H9 (cell line): Measurements from ENCODE around the gene PFDN2. TPM values are rescaled to one million over a fixed set of nuclear protein-coding genes. Genes with fewer than 3 reads are reported as not detected.

Source experiments
- DNase-seq: peaks from one replicate; pipeline ENCODE4 v3.0.0-alpha.2; 2017
- H2AFZ ChIP-seq: one replicate; pipeline ENCODE4 v1.6.1; 2013; ENCODE audit warnings: mild to moderate bottlenecking, low read length, control low read depth, moderate library complexity
- H2AK5ac ChIP-seq: 2 replicates; pipeline ENCODE4 v1.6.1; 2013; ENCODE audit warnings: low read length, control low read depth, mixed read lengths; ENCODE audit not compliant: insufficient read length
- H2BK120ac ChIP-seq: one replicate; pipeline ENCODE4 v1.6.1; 2013; ENCODE audit warnings: low read depth, mild to moderate bottlenecking, low read length, control low read depth, inconsistent platforms; ENCODE audit not compliant: poor library complexity, severe bottlenecking
- H2BK12ac ChIP-seq: 2 replicates; pipeline ENCODE4 v1.6.1; 2013; ENCODE audit warnings: low read length, control low read depth, mixed read lengths, low read depth; ENCODE audit not compliant: insufficient read length
- H2BK15ac ChIP-seq: 2 replicates; pipeline ENCODE4 v1.6.1; 2013; ENCODE audit warnings: low read depth, low read length, control low read depth
- H2BK20ac ChIP-seq: one replicate; pipeline ENCODE4 v1.6.1; 2013; ENCODE audit warnings: low read depth, mild to moderate bottlenecking, low read length, control low read depth, inconsistent platforms; ENCODE audit not compliant: poor library complexity, severe bottlenecking
- H2BK5ac ChIP-seq: 2 replicates; pipeline ENCODE4 v1.6.1; 2013; ENCODE audit warnings: low read length, control low read depth, mixed read lengths; ENCODE audit not compliant: insufficient read length
- H3K14ac ChIP-seq: 2 replicates; pipeline ENCODE4 v1.6.1; 2013; ENCODE audit warnings: low read length, control low read depth; ENCODE audit not compliant: insufficient read depth
- H3K18ac ChIP-seq: 2 replicates; pipeline ENCODE4 v1.6.1; 2013; ENCODE audit warnings: low read depth, mild to moderate bottlenecking, mixed read lengths, low read length, control low read depth; ENCODE audit not compliant: insufficient read length
- H3K23ac ChIP-seq: 2 replicates; pipeline ENCODE4 v1.6.1; 2013; ENCODE audit warnings: low read length, control low read depth, mixed read lengths, low read depth; ENCODE audit not compliant: insufficient read length
- H3K23me2 ChIP-seq: 2 replicates; pipeline ENCODE4 v1.6.1; 2013; ENCODE audit warnings: low read depth, mild to moderate bottlenecking, mixed read lengths, low read length, control low read depth; ENCODE audit not compliant: insufficient read length, poor library complexity, severe bottlenecking
- H3K27ac ChIP-seq: 2 replicates; pipeline ENCODE4 v1.5.1; 2013; ENCODE audit warnings: low read length, control low read depth, mixed read lengths, low read depth; ENCODE audit not compliant: insufficient read length
- H3K27me3 ChIP-seq: 2 replicates; pipeline ENCODE4 v1.6.1; 2013; ENCODE audit warnings: low read length, control low read depth, inconsistent platforms; ENCODE audit not compliant: insufficient read depth
- H3K4ac ChIP-seq: 2 replicates; pipeline ENCODE4 v1.6.1; 2013; ENCODE audit warnings: low read depth, mild to moderate bottlenecking, control low read depth, inconsistent platforms, low read length, moderate library complexity
- H3K4me1 ChIP-seq: 2 replicates; pipeline ENCODE4 v1.6.1; 2013; ENCODE audit warnings: low read length, control low read depth, inconsistent platforms; ENCODE audit not compliant: insufficient read depth
- H3K4me2 ChIP-seq: 2 replicates; pipeline ENCODE4 v1.6.1; 2013; ENCODE audit warnings: low read length, control low read depth, mixed read lengths; ENCODE audit not compliant: insufficient read length, insufficient read depth
- H3K56ac ChIP-seq: 2 replicates; pipeline ENCODE4 v1.6.1; 2013; ENCODE audit warnings: low read depth, mild to moderate bottlenecking, mixed read lengths, low read length, control low read depth; ENCODE audit not compliant: insufficient read length
- H3K79me1 ChIP-seq: 2 replicates; pipeline ENCODE4 v1.6.1; 2013; ENCODE audit warnings: low read depth, mild to moderate bottlenecking, moderate library complexity, low read length, control low read depth, inconsistent platforms; ENCODE audit not compliant: insufficient read depth, poor library complexity, severe bottlenecking
- H3K79me2 ChIP-seq: 2 replicates; pipeline ENCODE4 v1.6.1; 2013; ENCODE audit warnings: low read length, control low read depth, inconsistent platforms; ENCODE audit not compliant: insufficient read depth
- H3K9ac ChIP-seq: 2 replicates; pipeline ENCODE4 v1.6.1; 2013; ENCODE audit warnings: low read length, control low read depth, mixed read lengths; ENCODE audit not compliant: insufficient read length; ENCODE audit errors: extremely low read depth
- H3K9me3 ChIP-seq: one replicate; pipeline ENCODE4 v1.6.1; 2013; ENCODE audit warnings: low read depth, low read length, inconsistent platforms; ENCODE audit not compliant: control insufficient read depth
- H3T11ph ChIP-seq: one replicate; pipeline ENCODE4 v1.6.1; 2013; ENCODE audit warnings: mild to moderate bottlenecking, low read length, control low read depth, inconsistent platforms
- H4K20me1 ChIP-seq: one replicate; pipeline ENCODE4 v1.6.1; 2013; ENCODE audit not compliant: control insufficient read depth, insufficient read length, insufficient read depth
- H4K5ac ChIP-seq: 2 replicates; pipeline ENCODE4 v1.6.1; 2013; ENCODE audit warnings: low read depth, mild to moderate bottlenecking, mixed read lengths, low read length, control low read depth; ENCODE audit not compliant: insufficient read length
- H4K8ac ChIP-seq: replicated peaks from 2 replicates; pipeline ENCODE4 v1.6.1; 2013; ENCODE audit warnings: low read length, control low read depth, mixed read lengths, low read depth; ENCODE audit not compliant: insufficient read length
- H4K91ac ChIP-seq: 2 replicates; pipeline ENCODE4 v1.6.1; 2013; ENCODE audit warnings: low read depth, mild to moderate bottlenecking, moderate library complexity, mixed read lengths, low read length, control low read depth; ENCODE audit not compliant: insufficient read length
- H3K27ac Mint-ChIP-seq, 3 experiments: 2 replicates in 2 of 3; 3 replicates in 1 of 3; pipeline ENCODE4 v1.8.0; 2020 to 2021; ENCODE audit warnings: mixed read lengths in 3 of 3, mild to moderate bottlenecking in 1 of 3, moderate library complexity in 1 of 3
- H3K27me3 Mint-ChIP-seq: 2 replicates; pipeline ENCODE4 v1.8.0; 2021; ENCODE audit warnings: low read depth, mild to moderate bottlenecking, moderate library complexity, mixed read lengths
- H3K36me3 Mint-ChIP-seq, 3 experiments: 2 replicates in 2 of 3; 3 replicates in 1 of 3; pipeline ENCODE4 v1.8.0; 2020 to 2021; ENCODE audit warnings: low read depth in 3 of 3, mixed read lengths in 3 of 3; ENCODE audit not compliant: insufficient read depth in 1 of 3
- H3K4me1 Mint-ChIP-seq, 2 experiments: 2 replicates each; pipeline ENCODE4 v1.8.0; 2020; ENCODE audit warnings: mixed read lengths in 2 of 2
- H3K4me3 Mint-ChIP-seq, 2 experiments: 2 replicates in 1 of 2; 3 replicates in 1 of 2; pipeline ENCODE4 v1.8.0; 2020 to 2021; ENCODE audit warnings: mild to moderate bottlenecking in 2 of 2, mixed read lengths in 2 of 2, moderate library complexity in 1 of 2
- H3K9me3 Mint-ChIP-seq, 2 experiments: 2 replicates in 1 of 2; 3 replicates in 1 of 2; pipeline ENCODE4 v1.8.0; 2020; ENCODE audit warnings: mild to moderate bottlenecking in 2 of 2, mixed read lengths in 2 of 2, moderate library complexity in 1 of 2
- WGBS: extraction: QIAGEN DNeasy Blood & Tissue Kit; methylation state at CpG from one replicate; pipeline ENCODE4 v1.1.7; 2013; ENCODE audit warnings: missing lambda C conversion rate, low lambda C conversion rate, mixed read lengths; ENCODE audit not compliant: insufficient read length; ENCODE audit errors: extremely low coverage; 5-methylcytosine and 5-hydroxymethylcytosine counted together
- total RNA-seq: library from RNA; stranded (reverse); gene quantifications from 2 replicates; pipeline ENCODE4 v1.2.1, GENCODE V29; 2021
- TF ChIP-seq, protein P1 (sequence below): fragments of 200-600 bp; sonication (generic); conservative IDR thresholded peaks from 3 replicates; pipeline ENCODE4 v1.8.0; 2021; ENCODE audit warnings: antibody characterized with exemption, mild to moderate bottlenecking

Gene PFDN2
- total RNA-seq, 1 experiment from 2014 or later, result 71.8 TPM

DNA sequence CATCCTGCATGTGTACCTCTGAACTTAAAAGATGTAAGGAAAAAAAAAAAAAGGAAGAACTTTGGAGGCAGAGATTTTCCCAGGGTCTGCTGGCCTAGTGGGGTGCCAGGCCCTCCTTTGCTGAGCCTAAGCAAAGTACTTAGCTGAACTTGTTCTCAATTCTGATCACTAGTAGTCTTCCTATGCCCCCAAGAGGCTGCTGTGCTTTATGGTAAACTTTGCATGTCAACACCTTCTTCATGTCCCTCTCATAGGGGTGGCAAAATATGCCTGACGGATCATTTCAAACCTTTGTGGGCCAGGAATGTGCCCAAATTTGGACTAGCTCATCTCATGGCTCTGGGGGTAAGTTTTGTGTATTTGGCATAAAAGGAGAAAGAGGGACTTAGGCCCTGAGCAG lies 40.0 kb upstream of the PFDN2 start:
- H3K18ac ChIP-seq, result no peak overlapping the region
- H3K9ac ChIP-seq, result no peak overlapping the region
- no peaks in the 10 kb centered on the region for H3K9me3 ChIP-seq
- no peak overlapping the region for H2AFZ ChIP-seq
- H4K20me1 ChIP-seq, result no peaks in the 10 kb centered on the region
- no peaks in the 10 kb centered on the region for H3K79me2 ChIP-seq
- no peak overlapping the region for H4K5ac ChIP-seq
- no peak overlapping the region for H4K91ac ChIP-seq
- H2BK120ac ChIP-seq, result no peak overlapping the region
- Mint-ChIP-seq H3K4me3 (peak overlapping the region in 1 of 2 experiments; percentile 89; a peak in 2 of 5 replicates), H3K36me3 (peaks cover 21 to 43% (median 37%) of the 10 kb centered on the region in 3 experiments), H3K27me3 (no peaks in the 10 kb centered on the region; the same call in 1 of the 2 replicates), H3K27ac (no peak overlapping the region), H3K4me1 (peaks cover 25 to 27% of the 10 kb centered on the region in 2 experiments), H3K9me3 (no peaks in the 10 kb centered on the region)
- no peak overlapping the region for H3K56ac ChIP-seq
- no peak overlapping the region for H3K14ac ChIP-seq
- H3K23me2 ChIP-seq, result peaks cover 5% of the 10 kb centered on the region
- no peaks in the 10 kb centered on the region for H3K79me1 ChIP-seq
- TF ChIP-seq, protein P1, sequence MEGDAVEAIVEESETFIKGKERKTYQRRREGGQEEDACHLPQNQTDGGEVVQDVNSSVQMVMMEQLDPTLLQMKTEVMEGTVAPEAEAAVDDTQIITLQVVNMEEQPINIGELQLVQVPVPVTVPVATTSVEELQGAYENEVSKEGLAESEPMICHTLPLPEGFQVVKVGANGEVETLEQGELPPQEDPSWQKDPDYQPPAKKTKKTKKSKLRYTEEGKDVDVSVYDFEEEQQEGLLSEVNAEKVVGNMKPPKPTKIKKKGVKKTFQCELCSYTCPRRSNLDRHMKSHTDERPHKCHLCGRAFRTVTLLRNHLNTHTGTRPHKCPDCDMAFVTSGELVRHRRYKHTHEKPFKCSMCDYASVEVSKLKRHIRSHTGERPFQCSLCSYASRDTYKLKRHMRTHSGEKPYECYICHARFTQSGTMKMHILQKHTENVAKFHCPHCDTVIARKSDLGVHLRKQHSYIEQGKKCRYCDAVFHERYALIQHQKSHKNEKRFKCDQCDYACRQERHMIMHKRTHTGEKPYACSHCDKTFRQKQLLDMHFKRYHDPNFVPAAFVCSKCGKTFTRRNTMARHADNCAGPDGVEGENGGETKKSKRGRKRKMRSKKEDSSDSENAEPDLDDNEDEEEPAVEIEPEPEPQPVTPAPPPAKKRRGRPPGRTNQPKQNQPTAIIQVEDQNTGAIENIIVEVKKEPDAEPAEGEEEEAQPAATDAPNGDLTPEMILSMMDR, result no peak
- WGBS, result no CpG with 5 or more reads among the region's 1 CpG
- H3K4ac ChIP-seq, result no peak overlapping the region
- no peak overlapping the region for H3K23ac ChIP-seq
- no peak overlapping the region for H2BK20ac ChIP-seq
- no peak overlapping the region for H3K27ac ChIP-seq
- no peak overlapping the region for H2AK5ac ChIP-seq
- no peak overlapping the region for H4K8ac ChIP-seq
- H3K4me1 ChIP-seq, result no peaks in the 10 kb centered on the region
- no peak overlapping the region for H2BK12ac ChIP-seq
- H3T11ph ChIP-seq, result no peak overlapping the region
- no peak overlapping the region for H3K4me2 ChIP-seq
- H2BK5ac ChIP-seq, result no peak overlapping the region
- no peak for DNase-seq
- no peak overlapping the region for H2BK15ac ChIP-seq
- H3K27me3 ChIP-seq, result no peaks in the 10 kb centered on the region
